Common myeloid progenitor, CD34-positive (primary cell): ENCODE results near the gene SYCP3. TPM values are rescaled to one million over a fixed set of nuclear protein-coding genes. Genes with fewer than 3 reads are reported as not detected.

Source experiments
- CTCF ChIA-PET: fragments of 350-600 bp; sonication (Branson Sonifier 250); formaldehyde crosslinking; loops from one replicate; lab custom pipeline; 2021; ENCODE audit warnings: antibody characterized with exemption; lab: Charles Lee
- POLR2A ChIA-PET: fragments of 350-600 bp; sonication (Branson Sonifier 250); formaldehyde crosslinking; loops from one replicate; lab custom pipeline; 2021; ENCODE audit warnings: antibody characterized with exemption; lab: Charles Lee
- DNase-seq, 3 donors: peaks; one replicate each; pipeline versions ENCODE4 v3.0.0 to v3.0.0-alpha.2; 2013
- H3K27ac ChIP-seq, 2 experiments: 1 replicate in 1 of 2; 2 replicates in 1 of 2; pipeline ENCODE4 v1.7.0; 2013; ENCODE audit warnings: inconsistent platforms in 2 of 2, low read length in 2 of 2, mild to moderate bottlenecking in 2 of 2, low read depth in 1 of 2, moderate library complexity in 1 of 2; ENCODE audit not compliant: severe bottlenecking in 2 of 2, insufficient read depth in 1 of 2, poor library complexity in 1 of 2
- H3K27me3 ChIP-seq, 5 experiments: replicated peaks in 2 of 5; 1 replicate in 3 of 5; 2 replicates in 2 of 5; pipeline versions ENCODE4 v1.6.1 to v1.7.0; 2013; ENCODE audit warnings: low read length in 4 of 5, mild to moderate bottlenecking in 2 of 5, moderate library complexity in 2 of 5, inconsistent platforms in 1 of 5; ENCODE audit not compliant: insufficient read depth in 5 of 5, control insufficient read depth in 4 of 5
- H3K36me3 ChIP-seq, 4 experiments: 1 replicate in 2 of 4; 2 replicates in 2 of 4; pipeline versions ENCODE4 v1.6.1 to v1.7.0; 2013; ENCODE audit warnings: low read length in 3 of 4, control low read depth in 1 of 4, mild to moderate bottlenecking in 1 of 4; ENCODE audit not compliant: control insufficient read depth in 4 of 4, insufficient read depth in 4 of 4
- H3K4me1 ChIP-seq, 4 experiments: 1 replicate in 3 of 4; 2 replicates in 1 of 4; pipeline versions ENCODE4 v1.6.1 to v1.7.1; 2013; ENCODE audit warnings: low read length in 3 of 4, mild to moderate bottlenecking in 3 of 4, control low read depth in 1 of 4, inconsistent platforms in 1 of 4, moderate library complexity in 1 of 4; ENCODE audit not compliant: control insufficient read depth in 4 of 4, insufficient read depth in 4 of 4; ENCODE audit errors: control extremely low read depth in 1 of 4
- H3K4me3 ChIP-seq, 7 experiments: 1 replicate in 4 of 7; 2 replicates in 3 of 7; pipeline versions ENCODE4 v1.5.1 to v1.7.0; 2013; ENCODE audit warnings: mild to moderate bottlenecking in 7 of 7, low read length in 6 of 7, moderate library complexity in 6 of 7, inconsistent platforms in 2 of 7, low read depth in 2 of 7, control low read depth in 1 of 7; ENCODE audit not compliant: insufficient read depth in 4 of 7, control insufficient read depth in 1 of 7; ENCODE audit errors: extremely low read depth in 1 of 7
- H3K9me3 ChIP-seq, 5 experiments: 1 replicate in 4 of 5; 2 replicates in 1 of 5; pipeline versions ENCODE4 v1.6.1 to v1.7.1; 2013; ENCODE audit warnings: low read length in 4 of 5, mild to moderate bottlenecking in 2 of 5, inconsistent platforms in 1 of 5, low read depth in 1 of 5, moderate library complexity in 1 of 5; ENCODE audit not compliant: control insufficient read depth in 4 of 5, insufficient read depth in 2 of 5; ENCODE audit errors: control extremely low read depth in 1 of 5
- WGBS: methylation state at CpG from one replicate; pipeline ENCODE4 v1.1.5; 2013; ENCODE audit not compliant: insufficient coverage; 5-methylcytosine and 5-hydroxymethylcytosine counted together
- polyA plus RNA-seq: library from polyadenylated mRNA; unstranded; fragments of 120-200 nt; gene quantifications from one replicate; pipeline ENCODE4 v1.2.1, GENCODE V29; 2013

Gene SYCP3
- polyA plus RNA-seq, result 0.30 TPM

DNA sequence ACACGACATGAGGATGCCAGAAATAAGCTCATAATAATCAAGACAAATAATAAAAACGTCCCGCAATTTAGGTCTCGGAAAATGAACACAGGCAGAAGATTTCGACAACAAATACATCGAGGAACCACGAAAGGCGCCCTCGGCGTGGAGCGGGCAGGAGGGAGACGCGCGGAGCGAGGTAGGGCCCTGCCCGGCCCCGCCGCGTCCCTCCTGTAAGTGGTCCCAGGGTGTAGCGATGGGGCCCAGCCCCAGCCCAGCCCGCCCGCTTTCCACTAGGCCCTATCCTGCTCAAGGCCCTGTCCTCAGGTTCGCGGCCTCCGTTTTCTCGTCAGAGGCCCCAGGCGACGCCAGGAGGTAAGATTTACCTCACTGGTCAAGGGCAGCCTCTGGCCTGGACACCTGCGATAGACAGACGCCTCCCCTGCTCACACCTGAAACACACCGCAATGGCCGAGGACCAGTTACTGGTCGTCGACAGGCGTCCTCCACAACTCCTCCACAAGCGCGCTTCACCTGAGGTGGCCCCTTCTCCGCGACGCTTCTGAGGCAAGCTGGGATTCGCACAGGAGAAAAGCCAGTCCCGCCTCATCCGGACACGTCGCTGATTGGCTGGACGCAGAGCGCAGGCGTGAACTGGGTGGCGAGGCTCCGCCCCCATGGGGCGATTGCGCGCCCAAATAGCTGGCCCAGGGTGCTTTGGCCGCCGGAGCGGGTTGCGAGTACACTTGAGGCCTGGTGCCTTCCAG lies at the start of gene SYCP3:
Gene SYCP3 (minus strand): TSS at position 543 of the 746 bp plus-strand sequence. CDS start 1,527 bp downstream, outside the sequence.
- POLR2A ChIA-PET, result no interaction called here
- no peaks in the 10 kb centered on the region for H3K27me3 ChIP-seq
- no peaks in the 10 kb centered on the region for H3K4me1 ChIP-seq

DNA sequence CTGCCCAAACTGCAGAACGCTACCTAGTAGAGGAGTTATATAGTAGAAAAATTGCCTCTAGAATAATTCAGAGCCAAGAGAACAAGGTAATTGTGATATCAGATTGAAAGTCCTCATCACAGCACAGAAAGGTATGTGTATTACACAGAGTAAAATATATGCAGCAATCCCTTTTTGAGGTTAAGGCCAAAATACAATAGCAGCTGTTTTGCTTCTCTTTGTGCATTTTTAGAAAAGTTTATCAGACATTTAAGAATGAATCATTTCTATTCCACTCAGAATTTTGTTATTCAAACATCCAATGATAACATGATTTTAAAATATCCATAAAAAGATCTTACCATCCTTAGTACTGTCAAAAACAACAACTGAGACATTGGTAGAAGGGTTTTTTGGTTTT lies 46.4 kb upstream of the SYCP3 start:
- ChIA-PET POLR2A (no interaction called here), CTCF (interaction anchor here (0.6 to 1.5 kb wide), 2 partner anchors 10 to 342 kb away, joined by 3 to 4 read pairs; no protein-coding TSS in a partner anchor)
- Histone ChIP-seq H3K27me3 (no peaks in the 10 kb centered on the region), H3K4me3 (no peak overlapping the region), H3K4me1 (peaks cover 4 to 39% (median 16%) of the 10 kb centered on the region in 4 experiments), H3K36me3 (peaks cover 13 to 54% (median 33%) of the 10 kb centered on the region in 4 experiments), H3K9me3 (no peaks in the 10 kb centered on the region), H3K27ac (no peak overlapping the region)
- no peak for DNase-seq
- WGBS, result no CpG with 5 or more reads among the region's 1 CpG

More for the DNA sequence above, at the start of gene SYCP3:
- WGBS, result 99% methylated on average over 57 of the region's 57 CpGs
- DNase-seq, result no peak
- Histone ChIP-seq H3K36me3 (peaks cover 5 to 40% (median 21%) of the 10 kb centered on the region in 4 experiments), H3K9me3 (no peaks in the 10 kb centered on the region), H3K4me3 (no peak within 1 kb of the TSS), H3K27ac (no peak within 1 kb of the TSS)
- CTCF ChIA-PET, result interaction anchor here (1.7 kb wide), 1 partner anchor 20 kb away, joined by 6 read pairs; no protein-coding TSS in a partner anchor

DNA sequence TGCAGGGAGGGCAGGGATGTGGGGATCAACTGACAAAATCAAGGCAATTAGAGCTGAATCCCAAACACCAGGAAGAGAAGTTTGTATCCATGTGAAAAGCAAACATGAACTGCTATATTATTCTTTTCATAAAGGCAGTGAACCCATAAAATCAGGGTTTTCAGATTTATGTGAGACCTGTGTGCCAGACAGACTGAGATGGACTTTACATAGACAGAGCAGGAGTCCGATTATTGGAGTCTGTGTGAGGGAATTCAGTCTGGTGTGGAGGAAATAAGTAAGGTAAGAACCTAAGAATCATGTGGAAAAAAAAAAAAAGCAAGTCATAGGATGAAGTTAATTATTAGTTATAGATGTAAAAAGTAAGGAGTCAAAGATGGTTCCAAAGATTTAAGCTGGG lies 45.1 kb upstream of the SYCP3 start:
- 100% methylated on average over 1 of the region's 1 CpG for WGBS
- no peak overlapping the region for H3K4me3 ChIP-seq
- H3K9me3 ChIP-seq, result no peaks in the 10 kb centered on the region
- POLR2A ChIA-PET, result no interaction called here
- H3K36me3 ChIP-seq, result peaks cover 10 to 50% (median 27%) of the 10 kb centered on the region in 4 experiments
- CTCF ChIA-PET, result interaction anchor here (0.6 to 2.6 kb wide), 8 partner anchors 8 to 979 kb away, joined by 3 to 11 read pairs (median 4); no protein-coding TSS in a partner anchor
- H3K27me3 ChIP-seq, result no peaks in the 10 kb centered on the region
- peaks cover 10 to 51% (median 24%) of the 10 kb centered on the region in 4 experiments for H3K4me1 ChIP-seq
- no peak overlapping the region for H3K27ac ChIP-seq
- no peak for DNase-seq

DNA sequence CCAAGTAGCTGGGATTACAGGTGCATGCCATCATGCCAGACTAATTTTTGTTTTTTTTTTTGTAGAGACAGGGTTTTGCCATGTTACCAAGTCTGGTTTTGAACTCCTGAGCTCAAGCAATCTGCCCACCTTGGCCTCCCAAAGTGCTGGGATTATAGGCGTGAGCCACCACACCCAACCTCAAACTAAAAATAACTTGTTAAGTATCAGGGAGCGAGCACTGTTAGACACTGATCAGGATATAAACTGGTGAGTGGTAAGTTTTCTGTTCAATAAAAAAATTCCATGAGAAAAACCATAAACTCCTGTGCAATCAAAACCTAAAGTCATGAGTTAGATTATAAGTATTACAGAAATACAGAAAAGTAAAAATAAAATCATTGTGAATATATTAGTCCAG lies 44.6 kb upstream of the SYCP3 start:
- peaks cover 14 to 48% (median 22%) of the 10 kb centered on the region in 4 experiments for H3K36me3 ChIP-seq
- no peak for DNase-seq
- WGBS, result no CpG with 5 or more reads among the region's 2 CpGs
- ChIA-PET CTCF (interaction anchor here (1.0 to 2.6 kb wide), 6 partner anchors 8 to 91 kb away, joined by 3 to 11 read pairs (median 4); no protein-coding TSS in a partner anchor), POLR2A (no interaction called here)
- no peak overlapping the region for H3K27ac ChIP-seq
- no peaks in the 10 kb centered on the region for H3K9me3 ChIP-seq
- peaks cover 11 to 54% (median 28%) of the 10 kb centered on the region in 4 experiments for H3K4me1 ChIP-seq
- no peak overlapping the region for H3K4me3 ChIP-seq
- H3K27me3 ChIP-seq, result no peaks in the 10 kb centered on the region

DNA sequence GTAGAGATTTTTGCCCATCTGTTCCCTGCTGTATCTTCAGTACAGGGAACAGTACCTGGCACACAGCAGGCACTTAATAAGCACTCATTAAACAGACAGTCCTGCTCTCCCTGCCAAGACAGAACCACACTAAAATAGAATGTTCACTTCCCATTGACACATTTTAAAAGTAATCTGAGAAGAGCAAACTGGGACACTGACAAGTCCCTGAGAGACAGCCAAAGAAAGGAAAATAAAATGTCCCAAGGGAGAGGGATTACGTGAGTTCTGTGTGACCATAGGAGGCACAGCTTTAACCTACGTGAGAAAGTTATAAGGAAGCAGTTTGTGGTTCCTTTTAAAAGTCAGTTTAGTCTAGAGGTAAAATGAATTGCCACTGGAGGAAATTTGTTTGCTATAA lies 43.9 kb upstream of the SYCP3 start:
- DNase-seq, result no peak
- POLR2A ChIA-PET, result no interaction called here
- no peaks in the 10 kb centered on the region for H3K9me3 ChIP-seq
- no peaks in the 10 kb centered on the region for H3K27me3 ChIP-seq
- no peak overlapping the region for H3K27ac ChIP-seq
- no peak overlapping the region for H3K4me3 ChIP-seq
- 24% methylated on average over 2 of the region's 2 CpGs for WGBS
- peaks cover 13 to 60% (median 32%) of the 10 kb centered on the region in 4 experiments for H3K4me1 ChIP-seq
- CTCF ChIA-PET, result interaction anchor here (0.6 to 2.6 kb wide), 7 partner anchors 9 to 92 kb away, joined by 3 to 11 read pairs (median 3); no protein-coding TSS in a partner anchor
- H3K36me3 ChIP-seq, result peaks cover 13 to 42% (median 18%) of the 10 kb centered on the region in 4 experiments

DNA sequence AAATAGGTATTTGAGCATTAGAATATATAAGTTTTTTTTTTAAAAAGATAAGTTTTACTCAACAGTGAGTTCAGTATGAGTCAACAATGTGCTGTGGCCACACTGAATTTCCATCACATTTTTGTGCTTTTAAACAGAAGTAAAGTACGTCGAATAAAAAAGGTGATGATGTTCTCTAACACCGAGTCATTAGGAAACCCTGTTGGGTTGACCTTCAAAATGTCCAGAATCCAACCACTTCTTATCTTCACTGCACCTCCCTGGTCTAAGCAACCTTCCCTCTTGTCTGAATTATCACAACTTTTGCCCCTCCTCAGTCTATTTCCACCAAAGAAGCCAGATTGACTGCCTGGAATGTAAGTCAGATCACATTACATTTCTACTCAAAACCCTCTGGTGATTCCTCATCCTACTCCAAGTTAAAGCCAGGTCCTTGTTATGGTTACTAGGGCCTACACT lies 43.0 kb upstream of the SYCP3 start:
- H3K36me3 ChIP-seq, result peaks cover 11 to 43% (median 16%) of the 10 kb centered on the region in 4 experiments
- no peaks in the 10 kb centered on the region for H3K27me3 ChIP-seq
- WGBS, result 100% methylated on average over 3 of the region's 3 CpGs
- H3K27ac ChIP-seq, result no peak overlapping the region
- no peak for DNase-seq
- ChIA-PET POLR2A (no interaction called here), CTCF (interaction anchor here (1.0 to 7.8 kb wide), 3 partner anchors 19 to 44 kb away, joined by 3 to 132 read pairs (median 3); partner anchors contain the start of gene GNPTAB)
- no peak overlapping the region for H3K4me3 ChIP-seq
- H3K9me3 ChIP-seq, result no peaks in the 10 kb centered on the region
- peaks cover 21 to 69% (median 40%) of the 10 kb centered on the region in 4 experiments for H3K4me1 ChIP-seq
